SU-DHL-6 (cell line): Measurements from ENCODE around the gene CDC25B.

Experiments
- H2AFZ ChIP-seq: fragments of 200-600 bp; sonication (generic); 2 replicates; pipeline ENCODE4 v1.6.1; 2014; ENCODE audit warnings: low read depth, mild to moderate bottlenecking, moderate library complexity, mixed read lengths, antibody characterized with exemption, low read length; ENCODE audit not compliant: severe bottlenecking
- H3F3A ChIP-seq: fragments of 200-600 bp; shearing (Covaris generic); 2 replicates; pipeline ENCODE4 v1.6.0; 2016; ENCODE audit warnings: antibody characterized with exemption, mild to moderate bottlenecking; ENCODE audit not compliant: insufficient read depth
- H3K27ac ChIP-seq: fragments of 200-600 bp; sonication (generic); 2 replicates; pipeline ENCODE4 v1.5.1; 2016; ENCODE audit warnings: low read depth, mild to moderate bottlenecking, low read length, moderate library complexity, mixed read lengths
- H3K27me3 ChIP-seq: fragments of 200-600 bp; sonication (generic), shearing (Covaris generic); 2 replicates; pipeline ENCODE4 v1.6.0; 2014; ENCODE audit warnings: mild to moderate bottlenecking, low read length
- H3K36me3 ChIP-seq: fragments of 200-600 bp; sonication (generic); 2 replicates; pipeline ENCODE4 v1.6.1; 2014; ENCODE audit warnings: mild to moderate bottlenecking, low read length, mixed read lengths
- H3K4me2 ChIP-seq: fragments of 300-600, 200-600 bp; shearing (Covaris generic), sonication (generic); 2 replicates; pipeline ENCODE4 v1.6.0; 2014; ENCODE audit warnings: low read length, low read depth, mild to moderate bottlenecking; ENCODE audit not compliant: poor library complexity, severe bottlenecking
- H3K4me3 ChIP-seq: fragments of 200-600 bp; sonication (generic); 2 replicates; pipeline ENCODE4 v1.5.1; 2014; ENCODE audit warnings: antibody characterized with exemption, low read length, mild to moderate bottlenecking, mixed read lengths; ENCODE audit not compliant: insufficient read depth, poor library complexity, severe bottlenecking
- H3K79me2 ChIP-seq: fragments of 200-600 bp; sonication (generic); 2 replicates; pipeline ENCODE4 v1.6.1; 2014; ENCODE audit warnings: mild to moderate bottlenecking, low read length, moderate library complexity; ENCODE audit not compliant: insufficient read depth
- H3K9ac ChIP-seq: fragments of 200-600 bp; sonication (generic); 2 replicates; pipeline ENCODE4 v1.7.0; 2014; ENCODE audit warnings: mild to moderate bottlenecking, low read length
- H3K9me2 ChIP-seq: fragments of 200-600 bp; sonication (generic); replicated peaks from 2 replicates; pipeline ENCODE4 v1.6.1; 2014; ENCODE audit warnings: low read length; ENCODE audit not compliant: insufficient read depth
- H3K9me3 ChIP-seq: fragments of 200-600 bp; sonication (generic); 2 replicates; pipeline ENCODE4 v1.6.1; 2014; ENCODE audit warnings: low read length, mixed read lengths; ENCODE audit not compliant: insufficient read depth
- H4K20me1 ChIP-seq: fragments of 200-600 bp; sonication (generic); 2 replicates; pipeline ENCODE4 v1.6.1; 2014; ENCODE audit warnings: low read depth, mild to moderate bottlenecking, antibody characterized with exemption, low read length, moderate library complexity, mixed read lengths
- CTCF ChIP-seq: fragments of 200-600 bp; sonication (generic); IDR thresholded peaks from one replicate; pipeline ENCODE4 v1.5.1; 2017; ENCODE audit warnings: antibody characterized with exemption, mild to moderate bottlenecking, low read length, moderate library complexity; ENCODE audit not compliant: insufficient read depth, poor library complexity, severe bottlenecking
- EZH2phosphoT487 ChIP-seq: fragments of 200-600 bp; sonication (generic), shearing (Covaris generic); conservative IDR thresholded peaks from 2 replicates; pipeline ENCODE4 v1.6.1; 2018; ENCODE audit warnings: mild to moderate bottlenecking, antibody characterized with exemption, low read length, moderate library complexity, mixed read lengths

The CDC25B gene

GRCh38 chr20:3846740-3847428 is 50.8 kb downstream of the CDC25B start, which contains the start of gene MAVS:
TSS of gene MAVS (plus strand) at chr20:3846834. CDS start at chr20:3854625, 7,791 bp downstream.
- H3K4me3 ChIP-seq = peak within 1 kb of the TSS; percentile 71
- H3K36me3 ChIP-seq = no peaks in the 10 kb centered on the region
- H3K9me3 ChIP-seq = no peaks in the 10 kb centered on the region
- peak within 1 kb of the TSS; percentile 86 for H3K9ac ChIP-seq
- H3K79me2 ChIP-seq = peaks cover 26% of the 10 kb centered on the region
- no peaks in the 10 kb centered on the region for H4K20me1 ChIP-seq
- H3K4me2 ChIP-seq = peak within 1 kb of the TSS; percentile 94
- H2AFZ ChIP-seq = peak within 1 kb of the TSS; percentile 74
- peak within 1 kb of the TSS; percentile 30 for H3K27ac ChIP-seq
- no peaks in the 10 kb centered on the region for H3K9me2 ChIP-seq
- TF ChIP-seq CTCF = no peak
- TF ChIP-seq EZH2phosphoT487 = no peak
- no peaks in the 10 kb centered on the region for H3K27me3 ChIP-seq
- peaks cover 5% of the 10 kb centered on the region; the same call in 1 of the 2 replicates for H3F3A ChIP-seq

- H3K36me3 ChIP-seq = no peaks in the 10 kb centered on the region
- peak overlapping the region; percentile 74 for H2AFZ ChIP-seq
- H4K20me1 ChIP-seq = no peaks in the 10 kb centered on the region
- H3K4me2 ChIP-seq = peak overlapping the region; percentile 94
- no peak overlapping the region; the same call in 1 of the 2 replicates for H3K27ac ChIP-seq
- no peaks in the 10 kb centered on the region for H3K27me3 ChIP-seq
- no peak for TF ChIP-seq CTCF
- no peak for TF ChIP-seq EZH2phosphoT487
- H3F3A ChIP-seq = peaks cover 5% of the 10 kb centered on the region; the same call in 1 of the 2 replicates
- no peaks in the 10 kb centered on the region for H3K9me2 ChIP-seq
- peaks cover 26% of the 10 kb centered on the region for H3K79me2 ChIP-seq
- H3K9ac ChIP-seq = peak overlapping the region; percentile 86
- no peaks in the 10 kb centered on the region for H3K9me3 ChIP-seq
- H3K4me3 ChIP-seq = peak overlapping the region; percentile 71
Measured at GRCh38 chr20:3847429-3847940, 51.4 kb downstream of the CDC25B start.

- H3K4me3 ChIP-seq = no peak overlapping the region
- H3K9me3 ChIP-seq = no peaks in the 10 kb centered on the region
- H3K9ac ChIP-seq = no peak overlapping the region
- H4K20me1 ChIP-seq = no peaks in the 10 kb centered on the region
- H3F3A ChIP-seq = 0 out of 2 replicates have a peak, but pooled peaks cover 5% of the 10 kb centered on the region
- no peaks in the 10 kb centered on the region for H3K36me3 ChIP-seq
- TF ChIP-seq EZH2phosphoT487 (no peak), CTCF (no peak)
- H3K27me3 ChIP-seq = no peaks in the 10 kb centered on the region
- H2AFZ ChIP-seq = no peak overlapping the region
- no peaks in the 10 kb centered on the region for H3K9me2 ChIP-seq
- no peak overlapping the region for H3K27ac ChIP-seq
- peaks cover 26% of the 10 kb centered on the region for H3K79me2 ChIP-seq
- H3K4me2 ChIP-seq = no peak overlapping the region
Measured at GRCh38 chr20:3848565-3848964, 52.5 kb downstream of the CDC25B start.
